HL-60 (cell line): ENCODE measurements around the gene FOXI3.

Experiments
- DNase-seq, 2 experiments: peaks; one replicate each; pipeline ENCODE4 v3.0.0-alpha.2; 2010 to 2020; ENCODE audit warnings: low read depth in 1 of 2, low spot score in 1 of 2
- H3K27ac ChIP-seq: fragments of 250-450 bp; sonication (Bioruptor Pico); replicated peaks from 2 replicates; pipeline ENCODE4 v1.5.1; 2020; ENCODE audit warnings: mild to moderate bottlenecking, moderate library complexity
- H3K27me3 ChIP-seq: fragments of 250-450 bp; sonication (Bioruptor Pico); 2 replicates; pipeline ENCODE4 v1.5.1; 2021; ENCODE audit warnings: mild to moderate bottlenecking, moderate library complexity; ENCODE audit not compliant: insufficient read depth, poor library complexity, severe bottlenecking
- H3K4me3 ChIP-seq: replicated peaks from 2 replicates; pipeline ENCODE4 v1.5.1; 2011; ENCODE audit warnings: mild to moderate bottlenecking, control low read depth, low read length; ENCODE audit not compliant: insufficient read depth
- GABPA ChIP-seq: IDR thresholded peaks from 2 replicates; pipeline ENCODE4 v1.6.1; 2012; ENCODE audit warnings: low read depth
- POLR2AphosphoS5 ChIP-seq: IDR thresholded peaks from 2 replicates; pipeline ENCODE4 v1.6.1; 2012; ENCODE audit warnings: low read depth
- SPI1 ChIP-seq: IDR thresholded peaks from 2 replicates; pipeline ENCODE4 v1.6.1; 2012; ENCODE audit warnings: low read depth, mild to moderate bottlenecking, borderline replicate concordance
- TF ChIP-seq, protein P1 (sequence below): IDR thresholded peaks from one replicate; pipeline ENCODE4 v1.5.1; 2011; ENCODE audit warnings: low read length, control low read depth, inconsistent platforms; ENCODE audit not compliant: insufficient read depth
- TF ChIP-seq, protein P2 (sequence below): IDR thresholded peaks from 2 replicates; pipeline ENCODE4 v1.6.1; 2012; ENCODE audit warnings: low read depth; ENCODE audit not compliant: insufficient replicate concordance

The FOXI3 gene

DNA sequence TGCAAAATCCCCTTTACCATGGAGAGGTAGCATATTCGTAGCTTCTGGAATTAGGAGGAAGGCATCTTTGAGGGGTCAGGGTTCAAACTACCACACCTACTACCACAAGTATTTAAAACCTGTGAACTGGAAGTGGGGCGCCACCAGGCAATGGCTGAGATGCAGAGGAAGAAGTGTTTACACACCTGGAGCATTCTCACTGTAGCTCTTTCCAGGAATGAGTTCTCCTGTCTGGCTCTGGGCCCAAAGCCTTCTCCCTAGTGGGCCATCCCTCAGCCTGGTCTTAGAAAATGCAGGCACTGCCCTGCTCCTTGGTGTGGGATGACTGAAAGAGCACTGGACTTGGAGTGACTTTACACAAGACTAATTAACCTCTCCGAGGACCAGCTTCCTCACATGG, 30.7 kb upstream of the FOXI3 start:
- no peak for TF ChIP-seq SPI1
- no peak for TF ChIP-seq POLR2AphosphoS5
- TF ChIP-seq, protein P1, sequence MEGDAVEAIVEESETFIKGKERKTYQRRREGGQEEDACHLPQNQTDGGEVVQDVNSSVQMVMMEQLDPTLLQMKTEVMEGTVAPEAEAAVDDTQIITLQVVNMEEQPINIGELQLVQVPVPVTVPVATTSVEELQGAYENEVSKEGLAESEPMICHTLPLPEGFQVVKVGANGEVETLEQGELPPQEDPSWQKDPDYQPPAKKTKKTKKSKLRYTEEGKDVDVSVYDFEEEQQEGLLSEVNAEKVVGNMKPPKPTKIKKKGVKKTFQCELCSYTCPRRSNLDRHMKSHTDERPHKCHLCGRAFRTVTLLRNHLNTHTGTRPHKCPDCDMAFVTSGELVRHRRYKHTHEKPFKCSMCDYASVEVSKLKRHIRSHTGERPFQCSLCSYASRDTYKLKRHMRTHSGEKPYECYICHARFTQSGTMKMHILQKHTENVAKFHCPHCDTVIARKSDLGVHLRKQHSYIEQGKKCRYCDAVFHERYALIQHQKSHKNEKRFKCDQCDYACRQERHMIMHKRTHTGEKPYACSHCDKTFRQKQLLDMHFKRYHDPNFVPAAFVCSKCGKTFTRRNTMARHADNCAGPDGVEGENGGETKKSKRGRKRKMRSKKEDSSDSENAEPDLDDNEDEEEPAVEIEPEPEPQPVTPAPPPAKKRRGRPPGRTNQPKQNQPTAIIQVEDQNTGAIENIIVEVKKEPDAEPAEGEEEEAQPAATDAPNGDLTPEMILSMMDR: no peak
- TF ChIP-seq, protein P2, sequence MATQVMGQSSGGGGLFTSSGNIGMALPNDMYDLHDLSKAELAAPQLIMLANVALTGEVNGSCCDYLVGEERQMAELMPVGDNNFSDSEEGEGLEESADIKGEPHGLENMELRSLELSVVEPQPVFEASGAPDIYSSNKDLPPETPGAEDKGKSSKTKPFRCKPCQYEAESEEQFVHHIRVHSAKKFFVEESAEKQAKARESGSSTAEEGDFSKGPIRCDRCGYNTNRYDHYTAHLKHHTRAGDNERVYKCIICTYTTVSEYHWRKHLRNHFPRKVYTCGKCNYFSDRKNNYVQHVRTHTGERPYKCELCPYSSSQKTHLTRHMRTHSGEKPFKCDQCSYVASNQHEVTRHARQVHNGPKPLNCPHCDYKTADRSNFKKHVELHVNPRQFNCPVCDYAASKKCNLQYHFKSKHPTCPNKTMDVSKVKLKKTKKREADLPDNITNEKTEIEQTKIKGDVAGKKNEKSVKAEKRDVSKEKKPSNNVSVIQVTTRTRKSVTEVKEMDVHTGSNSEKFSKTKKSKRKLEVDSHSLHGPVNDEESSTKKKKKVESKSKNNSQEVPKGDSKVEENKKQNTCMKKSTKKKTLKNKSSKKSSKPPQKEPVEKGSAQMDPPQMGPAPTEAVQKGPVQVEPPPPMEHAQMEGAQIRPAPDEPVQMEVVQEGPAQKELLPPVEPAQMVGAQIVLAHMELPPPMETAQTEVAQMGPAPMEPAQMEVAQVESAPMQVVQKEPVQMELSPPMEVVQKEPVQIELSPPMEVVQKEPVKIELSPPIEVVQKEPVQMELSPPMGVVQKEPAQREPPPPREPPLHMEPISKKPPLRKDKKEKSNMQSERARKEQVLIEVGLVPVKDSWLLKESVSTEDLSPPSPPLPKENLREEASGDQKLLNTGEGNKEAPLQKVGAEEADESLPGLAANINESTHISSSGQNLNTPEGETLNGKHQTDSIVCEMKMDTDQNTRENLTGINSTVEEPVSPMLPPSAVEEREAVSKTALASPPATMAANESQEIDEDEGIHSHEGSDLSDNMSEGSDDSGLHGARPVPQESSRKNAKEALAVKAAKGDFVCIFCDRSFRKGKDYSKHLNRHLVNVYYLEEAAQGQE: no peak
- TF ChIP-seq GABPA: no peak
- DNase-seq: no peak
- Histone ChIP-seq H3K4me3 (no peak overlapping the region), H3K27me3 (no peaks in the 10 kb centered on the region), H3K27ac (no peak overlapping the region)

GRCh38 chr2:88481691-88482336, 29.3 kb upstream of the FOXI3 start:
- Histone ChIP-seq H3K27ac (no peak overlapping the region), H3K4me3 (no peak overlapping the region), H3K27me3 (no peaks in the 10 kb centered on the region)
- DNase-seq: no peak
- TF ChIP-seq, protein P2: no peak
- TF ChIP-seq SPI1: no peak
- no peak for TF ChIP-seq POLR2AphosphoS5
- TF ChIP-seq, protein P1: no peak
- no peak for TF ChIP-seq GABPA

- peaks cover 3% of the 10 kb centered on the region for H3K27me3 ChIP-seq
Measured at GRCh38 chr2:88472811-88473210, 20.3 kb upstream of the FOXI3 start.

More at GRCh38 chr2:88472811-88473210, 20.3 kb upstream of the FOXI3 start:
- DNase-seq: no peak
- TF ChIP-seq SPI1 (no peak), POLR2AphosphoS5 (no peak), GABPA (no peak)
- TF ChIP-seq, protein P1: no peak
- TF ChIP-seq, protein P2: no peak
- H3K27ac ChIP-seq: no peak overlapping the region
- H3K4me3 ChIP-seq: no peak overlapping the region
